Upper lobe of left lung (tissue), 6 donors: Measurements from ENCODE around the gene ESR2. TPM values are rescaled to one million over a fixed set of nuclear protein-coding genes. Genes with fewer than 3 reads are reported as not detected.
A peak's percentile ranks its signal among the peaks of the same experiment; 100 is the strongest.
"Not testable (repeated sequence)": the region's sequence is repeated elsewhere in the genome, so short reads cannot be mapped to it uniquely, and the experiment has no call there.

Experiments used
- ATAC-seq, 2 donors: fragments of 200-7000 bp; cut with Tn5 transposase; one replicate each; pipeline ENCODE4 v1.9.1; 2022; ENCODE audit warnings: mild to moderate bottlenecking in 2 of 2, moderate library complexity in 2 of 2; ENCODE audit not compliant: low FRiP score in 2 of 2
- DNase-seq, 2 donors: peaks; one replicate each; pipeline ENCODE4 v3.0.0-alpha.2; 2019 to 2020
- H3K27ac ChIP-seq, 4 donors: fragments of 200-600 bp; sonication (generic); one replicate each; pipeline ENCODE4 v1.5.1; 2016 to 2019
- H3K27me3 ChIP-seq, 4 donors: fragments of 200-600 bp; sonication (generic); one replicate each; pipeline ENCODE4 v1.5.1; 2017 to 2019
- H3K36me3 ChIP-seq, 4 donors: fragments of 200-600 bp; sonication (generic); one replicate each; pipeline ENCODE4 v1.5.1; 2016 to 2019
- H3K4me1 ChIP-seq, 4 donors: fragments of 200-600 bp; sonication (generic); one replicate each; pipeline ENCODE4 v1.5.1; 2018 to 2019
- H3K4me3 ChIP-seq, 4 donors: fragments of 200-600 bp; sonication (generic); one replicate each; pipeline ENCODE4 v1.5.1; 2017 to 2019; ENCODE audit warnings: mild to moderate bottlenecking in 2 of 4, moderate library complexity in 1 of 4
- H3K9me3 ChIP-seq, 4 donors: fragments of 200-600 bp; sonication (generic); one replicate each; pipeline ENCODE4 v1.5.1; 2018 to 2019
- CTCF ChIP-seq, 6 experiments: fragments of 450-650 bp in 4 of 6; fragments of 200-600 bp in 2 of 6; sonication (generic) in 2 of 6; IDR thresholded peaks; one replicate each; pipeline ENCODE4 v1.5.1; 2016 to 2019; ENCODE audit warnings: antibody characterized with exemption in 6 of 6
- EP300 ChIP-seq, 4 donors: sonication (generic); formaldehyde crosslinking; IDR thresholded peaks; one replicate each; pipeline ENCODE4 v1.5.1; 2017; ENCODE audit warnings: antibody characterized with exemption in 4 of 4, control low read depth in 2 of 4
- POLR2A ChIP-seq, 4 donors: fragments of 450-650 bp; IDR thresholded peaks; one replicate each; pipeline ENCODE4 v1.5.1; 2016 to 2017; ENCODE audit warnings: antibody characterized with exemption in 4 of 4, mild to moderate bottlenecking in 2 of 4
- POLR2AphosphoS5 ChIP-seq, 2 donors: sonication (generic); formaldehyde crosslinking; IDR thresholded peaks; one replicate each; pipeline ENCODE4 v1.5.1; 2017; ENCODE audit warnings: antibody characterized with exemption in 2 of 2
- WGBS, 2 donors: methylation state at CpG; one replicate each; pipeline ENCODE4 v1.1.5; 2017 to 2018; 5-methylcytosine and 5-hydroxymethylcytosine counted together
- total RNA-seq, 6 donors: library from RNA; depleted of rRNA in 4 of 6; stranded (reverse); fragments of >200 nt in 4 of 6; gene quantifications; one replicate each; pipeline versions ENCODE4 v1.1.0 to v1.2.1, GENCODE V29; 2016 to 2021
- donor health status: DM: no; HTN: no; CAD: no; lungs with moderate emphysema.
- donor health status: DM: no; HTN: yes; CAD: no; lungs with severe emphysema.

Gene ESR2
- total RNA-seq, 6 donors from 2014 or later, result 0.20 to 3.6 (median 0.86) TPM; not detected in 1

DNA sequence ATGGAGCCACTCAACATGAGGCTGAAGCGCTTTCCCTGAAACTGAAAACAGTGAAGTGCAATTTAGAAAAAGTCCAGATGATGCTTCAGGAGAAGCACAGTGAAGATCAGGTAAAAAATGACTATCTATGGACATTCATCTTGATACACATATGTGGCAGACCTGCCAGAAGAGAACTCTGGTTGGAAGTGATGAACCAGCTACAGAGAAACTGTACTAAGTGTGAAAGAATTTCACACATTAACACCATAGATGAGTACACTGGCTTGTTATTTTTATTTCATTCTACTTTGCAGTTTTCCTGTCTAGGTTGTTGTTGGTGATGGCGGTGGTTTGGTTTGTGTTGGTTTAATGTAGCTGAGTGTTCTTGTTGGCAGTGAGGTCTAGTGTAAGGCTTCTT is 174.7 kb downstream of the ESR2 start:
- Histone ChIP-seq H3K4me1 (no peaks in the 10 kb centered on the region), H3K4me3 (no peak overlapping the region), H3K36me3 (peaks cover 5 to 86% (median 34%) of the 10 kb centered on the region in 4 donors), H3K9me3 (no peaks in the 10 kb centered on the region), H3K27ac (no peak overlapping the region), H3K27me3 (no peaks in the 10 kb centered on the region)
- ATAC-seq (no peak), DNase-seq (no peak)
- WGBS, 2 donors, result 89 to 97% methylated on average over 2 of the region's 2 CpGs
- no peak for TF ChIP-seq CTCF (IDR thresholded peaks at IDR 0.05)
- TF ChIP-seq POLR2A (IDR thresholded peaks at IDR 0.05), result no peak
- TF ChIP-seq POLR2AphosphoS5 (IDR thresholded peaks at IDR 0.05), result no peak
- no peak for TF ChIP-seq EP300 (IDR thresholded peaks at IDR 0.05)

DNA sequence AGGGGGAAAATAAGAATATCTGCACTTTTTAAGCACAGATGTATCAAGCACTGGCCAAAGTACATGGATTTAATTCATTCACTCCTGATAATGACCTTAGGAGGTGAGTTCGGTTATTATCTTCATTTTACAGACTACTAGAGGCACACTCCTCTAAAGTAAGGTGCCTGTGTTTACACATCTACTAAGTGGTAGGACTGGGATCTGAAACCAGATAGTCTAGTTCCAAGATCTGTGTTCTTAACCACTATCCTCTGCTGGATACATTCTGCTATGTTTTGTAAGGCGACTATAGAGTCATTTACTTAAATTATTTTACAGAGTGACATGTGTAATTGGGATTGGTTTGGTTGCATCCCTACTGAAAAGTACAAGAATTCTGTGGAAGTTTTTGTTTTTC is 175.3 kb downstream of the ESR2 start:
- 71 to 84% methylated on average over 2 of the region's 2 CpGs for WGBS, 2 donors
- no peaks in the 10 kb centered on the region for H3K9me3 ChIP-seq
- no peak overlapping the region for H3K27ac ChIP-seq
- DNase-seq (no peak), ATAC-seq (no peak)
- H3K4me3 ChIP-seq, result no peak overlapping the region
- H3K27me3 ChIP-seq, result no peaks in the 10 kb centered on the region
- TF ChIP-seq EP300 (IDR thresholded peaks at IDR 0.05) (no peak), POLR2A (IDR thresholded peaks at IDR 0.05) (no peak), CTCF (IDR thresholded peaks at IDR 0.05) (no peak), POLR2AphosphoS5 (IDR thresholded peaks at IDR 0.05) (no peak)
- H3K36me3 ChIP-seq, result peaks cover 5 to 86% (median 33%) of the 10 kb centered on the region in 4 donors
- no peaks in the 10 kb centered on the region for H3K4me1 ChIP-seq

- WGBS, 2 donors, result 87 to 93% methylated on average over 7 of the region's 7 CpGs
- not testable (repeated sequence) for ATAC-seq, H3K9me3 ChIP-seq, H3K4me1 ChIP-seq, H3K4me3 ChIP-seq, DNase-seq, H3K27me3 ChIP-seq, H3K27ac ChIP-seq
- peaks cover 5 to 86% (median 29%) of the 10 kb centered on the region in 4 donors for H3K36me3 ChIP-seq
Observed at GRCh38 chr14:64118403-64118742, 175.8 kb downstream of the ESR2 start.

GRCh38 chr14:64117671-64118402 is 176.3 kb downstream of the ESR2 start:
- no peak for ATAC-seq
- Histone ChIP-seq H3K36me3 (peaks cover 5 to 86% (median 23%) of the 10 kb centered on the region in 4 donors), H3K4me1 (no peaks in the 10 kb centered on the region), H3K27me3 (no peaks in the 10 kb centered on the region), H3K9me3 (no peaks in the 10 kb centered on the region), H3K27ac (no peak overlapping the region), H3K4me3 (no peak overlapping the region)
- 81 to 82% methylated on average over 11 of the region's 11 CpGs for whole genome bisulfite sequencing, 2 donors
- peak; percentile 29 to 33 for DNase-seq
- no peak for TF ChIP-seq POLR2AphosphoS5 (IDR thresholded peaks at IDR 0.05)
- TF ChIP-seq POLR2A (IDR thresholded peaks at IDR 0.05), result no peak

GRCh38 chr14:64115401-64115800 is 178.8 kb downstream of the ESR2 start:
- Histone ChIP-seq H3K27me3 (no peaks in the 10 kb centered on the region), H3K27ac (no peak overlapping the region), H3K36me3 (peaks cover 0 to 68% (median 16%) of the 10 kb centered on the region in 4 donors), H3K4me3 (no peak overlapping the region), H3K4me1 (no peaks in the 10 kb centered on the region), H3K9me3 (no peaks in the 10 kb centered on the region)
- WGBS, 2 donors, result 87 to 96% methylated on average over 6 of the region's 6 CpGs
- no peak for ATAC-seq
- TF ChIP-seq POLR2AphosphoS5 (IDR thresholded peaks at IDR 0.05), result no peak
- TF ChIP-seq POLR2A (IDR thresholded peaks at IDR 0.05), result no peak
- TF ChIP-seq CTCF (IDR thresholded peaks at IDR 0.05), result no peak
- TF ChIP-seq EP300 (IDR thresholded peaks at IDR 0.05), result no peak
- DNase-seq, result no peak

DNA sequence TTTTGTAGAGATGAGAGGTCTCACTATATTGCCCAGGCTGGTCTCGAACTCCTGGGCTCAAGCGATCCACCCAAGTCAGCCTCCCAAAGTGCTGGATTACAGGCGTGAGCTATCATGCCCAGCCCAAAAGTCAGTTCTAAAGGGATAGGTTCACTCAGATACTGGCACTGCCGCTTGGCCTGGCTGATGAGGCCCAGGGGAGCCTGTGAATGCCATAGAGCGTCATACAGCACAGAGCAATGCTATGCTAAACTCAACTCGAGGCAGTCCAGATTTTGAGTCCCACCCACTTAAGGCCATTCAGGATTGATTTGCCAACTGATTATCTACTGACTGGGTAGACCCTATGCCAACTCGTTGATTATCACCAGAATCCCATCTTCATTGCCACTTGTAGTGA is 179.4 kb downstream of the ESR2 start:
- DNase-seq (no peak), ATAC-seq (no peak)
- WGBS, 2 donors, result 94 to 99% methylated on average over 7 of the region's 7 CpGs
- TF ChIP-seq EP300 (IDR thresholded peaks at IDR 0.05) (no peak), POLR2A (IDR thresholded peaks at IDR 0.05) (no peak), POLR2AphosphoS5 (IDR thresholded peaks at IDR 0.05) (no peak), CTCF (IDR thresholded peaks at IDR 0.05) (no peak)
- no peaks in the 10 kb centered on the region for H3K4me1 ChIP-seq
- H3K27ac ChIP-seq, result no peak overlapping the region
- peaks cover 0 to 64% (median 15%) of the 10 kb centered on the region in 4 donors for H3K36me3 ChIP-seq
- no peak overlapping the region for H3K4me3 ChIP-seq
- H3K9me3 ChIP-seq, result no peaks in the 10 kb centered on the region
- H3K27me3 ChIP-seq, result no peaks in the 10 kb centered on the region
